Activated CD8-positive, alpha-beta memory T cell treated with anti-CD3 and anti-CD28 coated beads, Interleukin-2, amount 50 U/mL, for 48 hours (primary cell): ENCODE data around the gene TMEM18.
"Not testable (repeated sequence)": the region's sequence is repeated elsewhere in the genome, so short reads cannot be mapped to it uniquely, and the experiment has no call there.

ENCODE experiments used
- DNase-seq: peaks from one replicate; pipeline ENCODE4 v3.0.0-alpha.2; 2020

TMEM18 gene

GRCh38 chr2:692767-693166, 15.6 kb upstream of the TMEM18 start:
- no peak for DNase-seq

GRCh38 chr2:691821-692761, 14.9 kb upstream of the TMEM18 start:
- DNase-seq, result no peak

- no peak for DNase-seq
These were observed 13.6 kb upstream of the TMEM18 start for GRCh38 chr2:690799-691198.

- no peak for DNase-seq
These were observed 12.8 kb upstream of the TMEM18 start for GRCh38 chr2:689877-690510.

GRCh38 chr2:689237-689636, 12.0 kb upstream of the TMEM18 start:
- DNase-seq, result no peak

- no peak for DNase-seq
These were observed 11.4 kb upstream of the TMEM18 start for GRCh38 chr2:688504-689076.

- no peak for DNase-seq
These were observed 8.2 kb upstream of the TMEM18 start for GRCh38 chr2:685421-685820.

- not testable (repeated sequence) for DNase-seq
These were observed 7.7 kb upstream of the TMEM18 start for GRCh38 chr2:684913-685312.

GRCh38 chr2:682226-682625, 5.0 kb upstream of the TMEM18 start:
- no peak for DNase-seq

- no peak for DNase-seq
These were observed 4.1 kb upstream of the TMEM18 start for GRCh38 chr2:681312-681711.

- no peak for DNase-seq
These were observed 3.3 kb upstream of the TMEM18 start for GRCh38 chr2:680496-680895.

GRCh38 chr2:678964-679363, 1.8 kb upstream of the TMEM18 start:
- DNase-seq, result no peak

GRCh38 chr2:677959-678550, 849 bp upstream of the TMEM18 start:
- DNase-seq, result no peak

GRCh38 chr2:676647-677055, 555 bp downstream of the TMEM18 start:
- DNase-seq, result peak; percentile 96

- DNase-seq, result no peak
These were observed 1.1 kb downstream of the TMEM18 start for GRCh38 chr2:675982-676646.

- DNase-seq, result no peak
These were observed 1.7 kb downstream of the TMEM18 start for GRCh38 chr2:675460-675859.

- no peak for DNase-seq
These were observed 2.2 kb downstream of the TMEM18 start for GRCh38 chr2:675051-675450.

- DNase-seq, result no peak
These were observed 2.8 kb downstream of the TMEM18 start for GRCh38 chr2:674321-674985.

- DNase-seq, result no peak
These were observed 3.4 kb downstream of the TMEM18 start for GRCh38 chr2:673615-674320.

- DNase-seq, result no peak
These were observed 4.2 kb downstream of the TMEM18 start for GRCh38 chr2:673016-673415.

- no peak for DNase-seq
These were observed 4.7 kb downstream of the TMEM18 start for GRCh38 chr2:672606-672905.
